T-helper 1 cell treated with Interleukin-12 subunit alpha and Interleukin-12 subunit beta and Interleukin-4 antibody, amounts not matched to agents 30 ng/mL and 1 ng/mL, for 36 hours (primary cell): Measurements from ENCODE around the gene GLI1. TPM values are rescaled to one million over a fixed set of nuclear protein-coding genes. Genes with fewer than 3 reads are reported as not detected.
"Not testable (repeated sequence)": the region's sequence is repeated elsewhere in the genome, so short reads cannot be mapped to it uniquely, and the experiment has no call there.

Experiments used
- intact Hi-C: fragments of 100-400 bp; cut with micrococcal nuclease; formaldehyde crosslinking; loops from one replicate; pipeline ENCODE4 v1.15.1; 2024
- total RNA-seq: library from RNA; stranded (reverse); gene quantifications from 2 replicates; pipeline ENCODE4 v1.2.3, GENCODE V29; 2022

GLI1 gene
- total RNA-seq = 0.51 and 0.76 TPM in 2 replicates

DNA sequence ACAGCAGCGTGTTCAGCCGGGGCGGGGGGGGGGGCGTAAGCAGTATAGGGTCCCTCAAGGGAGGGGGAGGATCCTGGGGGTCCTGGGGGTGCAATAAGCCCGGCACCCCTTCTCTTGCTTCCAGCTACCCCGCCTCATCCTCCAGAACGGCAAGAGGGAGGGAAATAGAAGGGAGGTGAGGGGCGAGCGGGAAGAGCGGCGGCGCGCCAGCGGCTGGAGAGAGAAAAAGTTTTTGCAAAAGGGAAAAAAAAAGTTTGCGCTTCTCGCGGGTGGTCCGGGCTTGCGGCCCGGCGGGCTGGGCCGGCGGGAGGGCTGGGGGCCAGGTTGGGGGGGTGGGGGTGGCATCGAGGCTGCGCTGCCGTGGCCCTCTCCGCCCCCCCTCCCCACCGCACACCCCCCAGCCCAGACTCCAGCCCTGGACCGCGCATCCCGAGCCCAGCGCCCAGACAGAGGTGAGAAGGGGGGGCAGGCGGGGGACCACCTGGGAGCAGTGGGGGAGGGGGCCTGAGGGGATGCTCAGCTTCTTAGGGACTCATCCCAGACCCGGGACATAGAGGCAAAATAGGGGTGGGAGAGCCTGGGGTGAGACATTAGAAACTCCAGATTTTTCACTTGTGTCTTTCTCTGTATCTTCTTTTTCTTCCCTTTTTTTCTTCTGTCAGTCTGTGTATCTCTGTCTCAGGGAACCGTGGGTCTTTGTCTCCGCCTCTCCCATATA lies at the start of gene GLI1:
Gene GLI1 (plus strand): TSS at position 36 of the 718 bp plus-strand sequence. CDS start 3,907 bp downstream, outside the sequence.
- intact Hi-C loops = loop anchor here (1.0 to 5.0 kb wide), 11 partner anchors 16 to 398 kb away; partner anchors contain the start of genes B4GALNT1, DCTN2, MBD6 and OS9

DNA sequence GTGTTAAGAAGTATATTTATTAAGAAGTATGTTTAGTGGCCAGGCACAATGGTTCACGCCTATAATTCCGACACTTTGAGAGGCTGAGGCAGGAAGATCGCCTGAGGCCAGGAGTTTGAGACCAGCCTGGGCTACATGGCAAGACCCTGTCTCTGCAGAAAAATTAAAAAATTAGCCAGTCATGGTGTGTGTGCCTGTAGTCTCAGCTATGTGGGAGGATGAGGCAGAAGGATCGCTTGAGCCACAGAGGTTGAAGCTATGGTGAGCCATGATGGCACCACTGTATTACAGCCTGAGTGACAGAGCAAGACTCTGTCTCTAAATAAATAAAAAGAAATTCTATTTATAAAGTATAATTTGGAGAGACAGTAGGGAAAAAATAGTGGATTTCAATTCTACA lies 49.1 kb upstream of the GLI1 start:
- intact Hi-C loops = no loop called here

DNA sequence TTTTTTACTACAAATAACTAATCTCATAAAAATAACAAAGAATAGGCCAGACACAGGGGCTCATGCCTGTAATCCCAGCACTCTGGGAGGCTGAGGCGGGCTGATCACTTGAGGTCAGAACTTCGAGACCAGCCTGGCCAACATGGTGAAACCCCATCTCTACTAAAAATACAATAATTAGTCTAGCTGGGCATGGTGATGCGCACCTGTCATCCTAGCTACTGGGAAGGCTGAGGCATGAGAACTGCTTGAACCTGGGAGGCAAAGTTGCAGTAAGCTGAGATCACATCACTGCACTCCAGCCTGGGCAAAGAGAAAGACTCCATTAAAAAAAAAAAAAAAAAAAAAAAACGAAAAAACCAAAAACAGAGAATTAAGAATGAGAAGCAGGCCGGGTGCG lies 45.4 kb upstream of the GLI1 start:
- intact Hi-C loops = not testable (repeated sequence)

DNA sequence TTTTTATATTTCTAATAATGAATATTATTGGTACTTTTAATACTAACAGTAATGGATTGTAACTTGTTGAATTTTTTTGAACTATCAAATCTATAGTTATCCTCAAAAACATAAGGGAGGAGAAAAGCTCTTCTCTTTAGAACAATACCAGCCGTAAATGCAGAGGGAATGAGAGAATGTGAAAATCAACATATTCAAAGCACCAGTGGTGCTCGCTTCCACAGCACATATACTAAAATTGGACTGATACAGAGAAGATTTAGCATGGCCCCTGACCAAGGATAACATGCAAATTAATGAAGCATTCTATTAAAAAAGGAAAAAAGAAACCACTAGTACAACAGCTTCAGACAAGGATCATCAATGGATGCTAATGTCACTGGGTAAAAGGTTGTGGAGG lies 44.5 kb upstream of the GLI1 start:
- intact Hi-C loops = no loop called here

DNA sequence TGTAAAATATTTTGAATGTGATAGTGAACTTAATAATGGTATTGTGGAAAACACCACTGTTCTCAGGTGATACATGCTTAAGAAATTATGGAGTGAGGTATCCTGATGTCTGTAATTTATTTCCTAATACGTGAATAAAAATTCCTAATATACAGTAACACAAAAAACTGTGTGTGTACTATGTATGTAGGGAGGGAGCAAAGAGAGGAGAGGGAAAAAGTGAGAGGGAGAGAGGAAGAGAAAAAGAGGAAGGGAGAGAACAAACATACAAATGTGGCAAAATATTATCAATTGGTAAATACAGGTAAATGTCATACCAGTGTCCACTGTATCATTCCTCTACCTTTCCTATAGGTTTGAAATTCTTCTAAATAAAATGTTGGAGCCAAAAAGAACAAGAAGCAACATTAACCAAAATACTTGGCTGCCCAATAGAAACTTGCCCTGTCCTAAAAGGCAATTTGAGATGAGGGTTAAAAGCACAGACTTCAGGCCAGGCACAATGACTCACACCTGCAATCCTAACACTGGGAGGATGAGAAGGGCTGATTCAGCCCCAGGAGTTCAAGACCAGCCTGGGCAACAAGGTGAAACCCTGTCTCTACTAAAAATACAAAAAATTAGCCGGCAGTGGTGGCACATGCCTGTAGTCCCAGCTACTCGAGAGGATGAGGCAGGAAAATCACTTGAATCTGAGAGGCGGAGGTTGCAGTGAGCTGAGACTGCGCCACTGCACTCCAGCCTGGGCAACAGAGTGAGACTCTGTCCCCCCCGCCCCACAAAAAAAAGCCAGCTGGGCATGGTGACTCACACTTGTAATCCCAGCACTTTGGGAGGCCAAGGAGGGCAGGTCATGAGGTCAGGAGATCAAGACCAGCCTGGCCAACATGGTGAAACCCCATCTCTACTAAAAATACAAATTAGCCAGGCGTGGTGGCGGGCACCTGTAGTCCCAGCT lies 43.3 kb upstream of the GLI1 start:
- intact Hi-C loops = no loop called here

DNA sequence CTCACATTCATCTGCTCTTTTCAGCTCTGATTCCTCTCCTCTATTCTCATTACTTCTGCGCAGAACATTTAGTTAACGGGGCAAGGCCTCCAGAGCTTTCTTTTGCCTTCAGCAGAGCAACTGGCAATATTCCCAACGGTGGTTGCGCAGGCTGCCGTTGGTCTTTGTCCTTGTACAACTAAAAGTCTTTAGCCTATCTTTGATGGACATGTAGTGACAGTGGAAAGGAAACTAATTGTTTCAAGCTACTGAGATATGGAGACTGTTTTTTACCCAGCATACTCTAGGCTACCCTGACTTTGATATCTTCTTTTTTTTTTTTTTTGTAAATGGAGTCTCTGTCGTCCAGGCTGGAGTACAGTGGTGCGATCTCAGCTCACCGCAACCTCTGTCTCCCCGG lies 41.3 kb upstream of the GLI1 start:
- intact Hi-C loops = no loop called here

DNA sequence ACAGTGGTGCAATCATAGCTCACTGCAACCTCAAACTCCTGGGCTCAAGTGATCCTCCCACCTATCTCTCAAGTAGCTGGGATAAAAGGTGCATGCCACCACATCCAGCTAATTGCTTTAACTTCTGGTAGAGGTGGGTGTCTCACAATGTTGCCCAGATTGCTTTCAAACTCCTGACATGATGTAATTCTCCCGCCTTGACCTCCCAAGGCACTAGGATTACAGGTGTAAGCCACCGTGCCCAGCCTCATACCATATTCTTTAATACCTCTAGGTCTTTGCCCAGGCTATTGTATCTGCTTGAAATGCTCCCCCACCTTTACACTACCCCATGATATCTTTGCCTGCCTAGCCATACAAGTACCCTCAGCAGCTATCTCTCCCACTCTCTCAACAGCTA lies 40.1 kb upstream of the GLI1 start:
- intact Hi-C loops = no loop called here

DNA sequence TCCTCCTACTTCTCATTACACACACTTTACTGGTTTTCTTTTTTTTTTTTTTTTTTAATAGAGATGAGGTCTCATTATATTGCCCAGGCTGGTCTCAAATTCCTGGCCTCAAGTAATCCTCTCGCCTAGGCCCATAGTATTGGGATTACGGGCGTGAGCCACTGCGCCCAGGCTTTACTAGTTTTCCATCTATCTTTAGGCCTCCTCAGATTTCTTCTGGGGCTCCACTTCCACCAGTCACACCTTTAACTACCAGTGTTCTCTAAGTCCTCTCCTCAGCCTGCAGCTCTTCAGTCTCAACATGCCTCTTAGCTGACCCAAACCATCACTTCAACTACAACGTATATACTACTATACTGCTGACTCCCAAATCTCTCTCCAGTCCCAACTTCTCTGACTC lies 39.1 kb upstream of the GLI1 start:
- intact Hi-C loops = no loop called here

DNA sequence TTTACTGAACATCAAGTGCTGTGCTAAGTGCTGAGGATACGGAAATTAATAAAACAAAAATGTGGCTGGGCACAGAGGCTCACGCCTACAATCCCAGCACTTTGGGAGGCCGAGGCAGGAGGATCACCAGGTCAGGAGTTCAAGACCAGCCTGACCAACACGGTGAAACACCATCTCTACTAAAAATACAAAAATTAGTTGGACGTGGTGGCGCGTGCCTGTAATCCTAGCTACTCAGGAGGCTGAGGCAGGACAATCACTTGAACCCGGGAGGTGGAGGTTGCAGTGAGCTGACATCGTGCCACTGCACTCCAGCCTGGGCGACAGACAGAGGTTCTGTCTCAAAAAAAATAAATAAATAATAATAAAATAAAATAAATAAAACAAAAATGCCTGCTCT lies 32.6 kb upstream of the GLI1 start:
- intact Hi-C loops = not testable (repeated sequence)

DNA sequence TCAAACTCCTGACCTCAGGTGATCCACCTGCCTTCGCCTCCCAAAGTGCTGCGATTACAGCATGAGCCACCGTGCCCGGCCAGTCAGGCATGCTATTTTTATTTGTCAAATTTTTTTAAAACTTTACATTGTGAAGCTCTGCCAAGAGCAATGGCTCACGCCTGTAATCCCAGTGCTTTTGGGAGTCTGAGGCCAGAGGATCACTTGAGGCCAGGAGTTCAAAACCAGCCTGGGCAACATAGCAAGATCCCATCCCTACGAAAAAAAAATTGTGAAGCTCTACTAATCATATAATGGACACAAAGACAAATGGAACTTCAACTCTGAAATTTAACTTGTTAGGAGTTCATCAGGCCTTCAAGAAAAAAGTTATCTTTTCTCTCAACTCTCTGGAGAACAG lies 30.6 kb upstream of the GLI1 start:
- intact Hi-C loops = no loop called here

DNA sequence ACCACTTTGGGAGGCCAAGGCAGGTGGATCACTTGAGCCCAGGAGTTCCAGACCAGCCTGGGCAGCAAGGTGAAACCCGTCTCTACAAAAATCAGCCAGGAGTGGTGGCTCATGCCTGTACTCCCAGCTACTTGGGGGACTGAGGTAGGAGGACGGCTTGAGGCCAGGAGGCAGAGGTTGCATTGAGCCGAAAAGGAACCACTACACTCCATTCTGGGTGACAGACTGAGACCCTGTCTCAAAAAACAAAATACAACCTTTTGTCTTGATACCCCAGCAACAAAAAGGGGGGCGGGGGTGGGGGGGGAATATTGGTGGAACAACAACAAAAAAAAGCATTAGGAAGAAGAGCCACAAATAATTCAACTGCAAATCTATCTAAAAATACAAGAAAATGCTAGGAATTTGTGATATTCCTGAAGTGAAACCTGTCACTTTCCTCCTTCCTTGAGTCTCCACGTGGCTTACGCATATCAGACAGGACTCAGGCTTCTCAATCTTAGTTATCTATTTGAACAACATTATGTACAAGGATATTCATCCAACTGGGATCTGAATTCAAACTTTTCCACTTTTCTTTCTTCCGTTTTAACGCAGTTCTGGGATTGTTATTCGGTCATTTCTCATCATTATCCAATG lies 30.0 kb upstream of the GLI1 start:
- intact Hi-C loops = loop anchor here (1.0 to 5.0 kb wide), 8 partner anchors 49 to 1457 kb away; partner anchors contain the start of genes ARHGAP9, CDK4, MBD6 and NEMP1

DNA sequence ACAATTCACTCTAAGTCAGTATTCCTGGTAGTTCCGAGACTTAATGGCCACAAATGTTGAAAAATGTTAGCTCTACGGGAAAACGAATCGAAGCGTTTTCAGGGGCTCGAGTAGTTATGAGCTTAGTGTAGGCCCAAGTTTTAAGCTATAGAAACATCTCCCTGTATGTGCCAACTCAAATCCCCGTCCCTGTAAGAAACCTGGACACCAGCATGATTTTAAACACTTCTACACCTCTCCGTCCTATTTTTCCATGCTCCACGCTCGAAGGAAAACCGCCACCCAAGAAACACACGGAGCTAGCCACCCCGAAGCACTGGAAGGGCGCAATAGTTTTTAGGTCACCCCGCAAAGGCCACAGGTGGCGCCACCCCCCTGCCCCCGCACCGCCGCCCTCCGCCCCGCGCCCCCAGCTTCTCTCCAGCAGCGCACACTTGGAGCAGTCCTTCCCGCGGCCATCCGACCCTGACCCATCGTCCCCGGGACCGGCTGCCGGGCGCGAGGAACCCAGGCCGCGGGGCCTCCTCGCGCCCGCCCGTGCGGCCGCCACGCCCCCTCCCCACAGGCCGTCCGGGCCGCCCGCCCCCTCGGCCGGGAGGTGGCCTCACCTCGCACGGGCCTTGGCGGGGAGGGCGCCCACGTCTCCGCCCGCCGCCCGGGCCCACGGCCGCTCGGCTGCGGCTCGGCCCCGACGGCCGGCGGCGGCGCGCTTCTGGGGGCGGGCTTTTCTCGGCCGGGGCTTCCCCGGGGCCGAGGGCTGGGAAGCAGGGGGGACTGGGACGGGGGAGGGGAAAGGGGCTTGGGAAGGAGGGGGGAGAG lies 29.3 kb upstream of the GLI1 start:
- intact Hi-C loops = loop anchor here (1.0 to 5.0 kb wide), 8 partner anchors 48 to 1458 kb away; partner anchors contain the start of genes ARHGAP9, CDK4, MBD6 and NEMP1

DNA sequence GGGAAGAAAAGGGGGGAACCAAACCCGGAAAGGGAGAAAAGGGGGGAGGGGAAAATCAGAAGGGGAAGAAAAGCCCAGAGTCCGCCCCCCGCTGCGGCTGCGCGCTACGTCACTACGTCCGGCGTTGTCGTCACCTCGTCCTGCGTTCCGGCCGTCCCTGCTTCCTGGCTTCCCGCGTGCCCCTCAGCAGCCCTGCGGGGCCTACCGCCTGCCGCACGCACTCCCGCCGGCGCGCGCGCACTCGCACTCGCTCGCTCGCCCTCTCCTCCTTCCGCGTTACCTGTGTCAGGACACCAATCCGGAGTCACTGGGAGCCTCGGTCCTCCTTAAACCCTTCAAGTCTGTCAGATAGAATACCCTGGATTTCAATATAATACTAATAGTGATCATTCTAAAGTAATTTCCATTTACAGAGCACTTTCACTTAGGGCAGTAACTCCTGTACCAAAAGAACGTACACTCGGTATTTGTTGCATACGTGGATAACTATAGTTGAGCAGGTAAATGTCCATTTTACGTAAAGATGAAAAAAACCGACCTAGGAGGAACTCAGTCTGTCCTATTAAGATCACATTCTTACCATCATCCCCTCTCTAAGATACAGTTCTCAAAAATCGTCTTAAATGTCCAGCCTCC lies 28.5 kb upstream of the GLI1 start, which contains the start of gene R3HDM2:
Gene R3HDM2 (minus strand): TSS at position 113 of the 636 bp plus-strand sequence. CDS start 120,615 bp downstream, outside the sequence.
- intact Hi-C loops = loop anchor here (1.0 to 5.0 kb wide), 13 partner anchors 22 to 1458 kb away; partner anchors contain the start of genes ARHGAP9, CDK4, DCTN2 and GLI1

DNA sequence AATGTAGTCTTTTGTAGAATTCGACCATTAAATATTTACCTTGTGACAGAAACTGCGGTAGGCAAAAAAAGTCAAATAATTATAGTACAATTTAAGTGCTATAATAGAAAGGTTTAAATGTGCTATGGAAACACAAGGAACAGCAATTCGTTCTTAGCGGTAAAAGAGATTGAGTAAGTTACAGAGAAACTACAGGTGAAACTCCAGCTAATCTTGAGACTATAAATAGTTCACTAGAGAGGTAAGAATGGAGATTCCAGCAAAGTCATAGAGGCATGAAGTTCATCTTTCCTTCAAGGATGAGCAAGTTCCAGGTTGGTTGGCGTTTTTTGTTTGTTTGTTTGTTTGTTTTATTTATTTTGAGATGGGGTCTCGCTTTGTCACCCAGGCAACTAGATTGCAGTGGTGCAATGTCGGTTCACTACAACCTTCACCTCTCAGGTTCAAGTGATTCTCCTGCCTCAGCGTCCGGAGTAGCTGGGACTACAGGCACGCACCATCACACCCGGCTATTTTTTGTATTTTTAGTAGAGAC lies 27.9 kb upstream of the GLI1 start:
- intact Hi-C loops = loop anchor here (1.0 to 5.0 kb wide), 12 partner anchors 22 to 1459 kb away; partner anchors contain the start of genes ARHGAP9, CDK4, DCTN2 and GLI1

DNA sequence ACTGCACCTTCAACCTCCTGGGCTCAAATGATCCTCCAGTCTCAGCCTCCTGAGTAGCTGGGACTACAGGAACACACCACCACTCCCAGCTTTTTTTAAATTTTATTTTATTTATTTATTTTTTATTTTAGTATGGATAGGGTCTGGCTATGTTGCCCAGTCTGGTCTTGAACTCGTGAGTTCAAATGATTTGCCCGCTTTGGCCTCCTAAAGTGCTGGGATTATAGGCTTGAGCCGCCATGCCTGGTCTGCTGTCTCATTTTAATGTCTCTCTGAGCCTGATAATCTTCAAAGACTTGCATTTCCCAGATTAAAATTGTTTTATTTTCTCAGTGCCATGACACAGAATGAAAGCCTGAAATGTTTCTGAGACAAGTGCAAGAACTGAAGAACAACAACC lies 26.2 kb upstream of the GLI1 start:
- intact Hi-C loops = loop anchor here (5.0 kb wide), 1 partner anchor 796 kb away; no protein-coding TSS in a partner anchor

DNA sequence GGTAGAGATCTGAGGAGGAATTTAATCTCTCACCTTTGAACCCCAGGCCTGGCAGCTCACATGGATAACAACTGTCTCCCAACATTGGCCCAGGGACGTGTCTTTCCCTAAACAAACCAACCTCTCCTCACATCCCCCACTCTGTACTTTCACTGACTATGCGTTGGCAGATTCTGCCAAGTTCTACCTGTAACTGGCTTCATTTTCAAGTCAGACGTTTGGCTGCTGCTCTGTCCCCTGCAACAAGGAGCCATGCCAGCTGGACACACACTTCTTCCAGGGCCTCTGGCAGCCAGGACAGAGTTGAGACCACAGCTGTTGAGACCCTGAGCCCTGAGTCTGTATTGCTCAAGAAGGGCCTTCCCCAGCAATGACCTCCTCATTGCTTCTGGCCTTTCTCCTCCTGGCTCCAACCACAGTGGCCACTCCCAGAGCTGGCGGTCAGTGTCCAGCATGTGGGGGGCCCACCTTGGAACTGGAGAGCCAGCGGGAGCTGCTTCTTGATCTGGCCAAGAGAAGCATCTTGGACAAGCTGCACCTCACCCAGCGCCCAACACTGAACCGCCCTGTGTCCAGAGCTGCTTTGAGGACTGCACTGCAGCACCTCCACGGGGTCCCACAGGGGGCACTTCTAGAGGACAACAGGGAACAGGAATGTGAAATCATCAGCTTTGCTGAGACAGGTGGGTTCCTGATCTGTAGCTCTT lies 24.9 kb upstream of the GLI1 start, which contains the start of gene INHBC:
Gene INHBC (plus strand): TSS at position 268 of the 707 bp plus-strand sequence. CDS start 103 bp downstream, at position 371.
- intact Hi-C loops = loop anchor here (5.0 kb wide), 1 partner anchor 797 kb away; no protein-coding TSS in a partner anchor

DNA sequence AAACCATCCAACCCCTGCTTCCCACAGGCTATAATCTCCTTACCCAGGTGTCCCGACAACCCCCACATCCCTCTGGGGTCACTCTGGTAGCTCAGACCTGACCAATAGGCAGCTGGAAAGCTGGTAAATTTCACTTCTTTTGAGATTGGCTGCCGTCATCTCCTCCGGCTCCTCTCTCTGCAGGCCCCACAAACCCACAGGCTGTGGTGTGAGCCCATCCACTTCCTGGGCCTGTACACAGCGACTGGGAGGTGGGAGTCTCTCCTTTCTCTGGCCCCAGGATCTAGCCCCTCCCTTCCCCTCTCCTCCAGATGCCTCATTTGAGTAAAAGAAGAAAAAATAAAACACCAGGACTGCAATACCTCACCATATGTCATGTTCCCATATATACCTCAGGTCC lies 24.3 kb upstream of the GLI1 start:
- intact Hi-C loops = no loop called here

DNA sequence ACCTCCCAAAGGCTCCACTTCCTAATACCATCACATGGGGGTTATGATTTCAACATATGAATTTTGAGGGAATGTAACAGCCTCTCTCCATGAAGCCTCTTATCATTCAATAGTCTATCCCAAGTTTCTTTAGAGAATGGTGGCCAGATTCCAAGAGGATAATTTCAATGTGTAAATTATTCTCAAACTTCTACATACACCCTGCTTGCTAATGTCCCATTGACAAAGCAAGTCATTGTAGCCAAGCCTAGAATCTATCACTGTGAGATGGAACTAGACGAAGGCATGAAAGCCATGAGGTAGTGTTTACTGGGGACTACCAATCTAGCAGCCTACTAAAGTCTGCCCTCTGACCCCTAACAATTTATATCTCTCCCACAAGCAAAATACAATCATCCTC lies 21.2 kb upstream of the GLI1 start:
- intact Hi-C loops = no loop called here
